HG03039 (cell line): ENCODE results near the gene ATAT1.
A peak's percentile ranks its signal among the peaks of the same experiment; 100 is the strongest.

Experiments
- ATAC-seq: cut with Tn5 transposase; IDR thresholded peaks from one replicate; pipeline ENCODE4 v1.9.1; 2021; ENCODE audit warnings: mild to moderate bottlenecking, moderate library complexity; ENCODE audit not compliant: unreplicated experiment

ATAT1 gene

GRCh38 chr6:30613251-30614043 is 13.2 kb upstream of the ATAT1 start:
- ATAC-seq, result no peak

- ATAC-seq, result no peak
Observed at GRCh38 chr6:30614044-30614842, 12.4 kb upstream of the ATAT1 start.

GRCh38 chr6:30614843-30615218 is 11.8 kb upstream of the ATAT1 start:
- ATAC-seq, result peak; percentile 30

- no peak for ATAC-seq
Observed at GRCh38 chr6:30615219-30615957, 11.3 kb upstream of the ATAT1 start.

GRCh38 chr6:30615958-30616810 is 10.5 kb upstream of the ATAT1 start:
- ATAC-seq, result no peak

- ATAC-seq, result peak; percentile 71
Observed at GRCh38 chr6:30616811-30617564, 9.7 kb upstream of the ATAT1 start, which contains the start of gene PPP1R10. Gene PPP1R10, minus strand, starts transcription at chr6:30617243. Its CDS starts 7,299 bp downstream, at chr6:30609944.

GRCh38 chr6:30617565-30618269 is 9.0 kb upstream of the ATAT1 start, which contains the start of gene MRPS18B:
Gene MRPS18B, plus strand, starts transcription at chr6:30617840. Its CDS starts 26 bp downstream, at chr6:30617866.
- ATAC-seq, result peak; percentile 69

- ATAC-seq, result no peak
Observed at GRCh38 chr6:30618270-30618797, 8.3 kb upstream of the ATAT1 start.

- ATAC-seq, result no peak
Observed at GRCh38 chr6:30619561-30619960, 7.1 kb upstream of the ATAT1 start.

GRCh38 chr6:30625511-30625910 is 1.2 kb upstream of the ATAT1 start:
- ATAC-seq, result no peak

- no peak for ATAC-seq
Observed at GRCh38 chr6:30635834-30636233, 9.2 kb downstream of the ATAT1 start.

GRCh38 chr6:30640481-30640880 is 13.8 kb downstream of the ATAT1 start:
- ATAC-seq, result no peak

- no peak for ATAC-seq
Observed at GRCh38 chr6:30641048-30641447, 14.4 kb downstream of the ATAT1 start.

GRCh38 chr6:30643656-30644055 is 17.0 kb downstream of the ATAT1 start:
- no peak for ATAC-seq

- ATAC-seq, result no peak
Observed at GRCh38 chr6:30644769-30645168, 18.1 kb downstream of the ATAT1 start.

- no peak for ATAC-seq
Observed at GRCh38 chr6:30645989-30646388, 19.3 kb downstream of the ATAT1 start.

GRCh38 chr6:30646450-30647241 is 20.0 kb downstream of the ATAT1 start, which contains the start of gene C6orf136:
Gene C6orf136, plus strand, starts transcription at chr6:30647133. Its CDS starts 99 bp downstream, at chr6:30647232.
- peak; percentile 38 for ATAC-seq
